Measurements from ENCODE around the gene SLC6A2. TPM values are rescaled to one million over a fixed set of nuclear protein-coding genes. Genes with fewer than 3 reads are reported as not detected.

SLC6A2 gene
- polyA plus RNA-seq, 1 experiment: not detected

DNA sequence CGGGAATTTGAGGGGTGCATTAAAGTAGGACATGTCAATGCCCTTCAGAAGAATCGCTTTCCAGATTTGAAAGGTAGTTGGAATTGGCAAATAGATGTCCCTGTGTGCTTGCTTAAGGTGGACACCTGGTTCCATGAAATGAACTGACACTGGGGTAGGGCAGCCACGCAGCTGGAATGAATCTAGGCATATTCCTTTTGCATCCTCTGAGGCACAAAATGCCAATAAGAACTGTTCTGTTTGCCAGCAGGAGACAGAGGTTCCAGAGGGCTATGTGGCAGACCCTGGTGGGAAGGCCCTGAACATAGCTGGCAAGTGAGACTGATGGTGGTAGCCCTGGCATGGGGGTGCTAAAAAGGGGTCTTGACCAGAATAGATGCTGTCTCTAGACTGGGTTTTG, 61.5 kb downstream of the SLC6A2 start:
- CTCF ChIA-PET: no interaction called here
- H3K27me3 ChIP-seq (ENCODE audit: control insufficient read depth, insufficient read depth, low read length): no peaks in the 10 kb centered on the region
- TF ChIP-seq, protein P1, sequence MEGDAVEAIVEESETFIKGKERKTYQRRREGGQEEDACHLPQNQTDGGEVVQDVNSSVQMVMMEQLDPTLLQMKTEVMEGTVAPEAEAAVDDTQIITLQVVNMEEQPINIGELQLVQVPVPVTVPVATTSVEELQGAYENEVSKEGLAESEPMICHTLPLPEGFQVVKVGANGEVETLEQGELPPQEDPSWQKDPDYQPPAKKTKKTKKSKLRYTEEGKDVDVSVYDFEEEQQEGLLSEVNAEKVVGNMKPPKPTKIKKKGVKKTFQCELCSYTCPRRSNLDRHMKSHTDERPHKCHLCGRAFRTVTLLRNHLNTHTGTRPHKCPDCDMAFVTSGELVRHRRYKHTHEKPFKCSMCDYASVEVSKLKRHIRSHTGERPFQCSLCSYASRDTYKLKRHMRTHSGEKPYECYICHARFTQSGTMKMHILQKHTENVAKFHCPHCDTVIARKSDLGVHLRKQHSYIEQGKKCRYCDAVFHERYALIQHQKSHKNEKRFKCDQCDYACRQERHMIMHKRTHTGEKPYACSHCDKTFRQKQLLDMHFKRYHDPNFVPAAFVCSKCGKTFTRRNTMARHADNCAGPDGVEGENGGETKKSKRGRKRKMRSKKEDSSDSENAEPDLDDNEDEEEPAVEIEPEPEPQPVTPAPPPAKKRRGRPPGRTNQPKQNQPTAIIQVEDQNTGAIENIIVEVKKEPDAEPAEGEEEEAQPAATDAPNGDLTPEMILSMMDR (IDR thresholded peaks at IDR 0.05; ENCODE audit: insufficient read depth, low read depth, low read length): no peak
- H3K4me3 ChIP-seq (ENCODE audit: low read depth, low read length): no peak overlapping the region
- no peaks in the 10 kb centered on the region for H3K36me3 ChIP-seq (ENCODE audit: control insufficient read depth, insufficient read depth, low read length)
- DNase-seq (ENCODE audit: low read depth): no peak
- POLR2A ChIA-PET: no interaction called here

- Histone ChIP-seq H3K36me3 (ENCODE audit: control insufficient read depth, insufficient read depth, low read length) (no peaks in the 10 kb centered on the region), H3K27me3 (ENCODE audit: control insufficient read depth, insufficient read depth, low read length) (no peaks in the 10 kb centered on the region), H3K4me3 (ENCODE audit: low read depth, low read length) (no peak overlapping the region)
- TF ChIP-seq, protein P1 (IDR thresholded peaks at IDR 0.05; ENCODE audit: insufficient read depth, low read depth, low read length): no peak
- ChIA-PET POLR2A (no interaction called here), CTCF (no interaction called here)
- no peak for DNase-seq (ENCODE audit: low read depth)
Measured at GRCh38 chr16:55725055-55725777, 69.4 kb downstream of the SLC6A2 start.

DNA sequence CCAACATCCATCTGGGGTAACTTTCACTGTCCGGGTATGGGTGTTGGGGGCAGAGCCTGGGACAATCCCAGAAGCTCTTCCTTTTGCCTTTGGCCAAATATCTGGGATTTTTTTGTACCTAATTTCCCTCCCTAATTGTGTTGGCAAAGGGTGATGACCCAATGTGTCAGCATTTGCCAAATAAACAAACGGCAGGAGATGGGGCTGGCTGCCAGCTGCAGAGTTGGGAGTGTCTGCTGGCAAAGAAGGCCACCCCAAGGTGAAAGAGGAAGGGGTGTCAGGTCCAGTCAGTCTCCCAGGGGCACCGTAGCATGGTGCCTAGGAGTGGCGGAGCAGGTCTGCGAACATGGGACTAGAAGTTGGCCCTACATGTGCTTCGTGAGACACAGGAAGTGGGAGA, 73.0 kb downstream of the SLC6A2 start:
- Histone ChIP-seq H3K36me3 (ENCODE audit: control insufficient read depth, insufficient read depth, low read length) (no peaks in the 10 kb centered on the region), H3K27me3 (ENCODE audit: control insufficient read depth, insufficient read depth, low read length) (no peaks in the 10 kb centered on the region), H3K4me3 (ENCODE audit: low read depth, low read length) (no peak overlapping the region)
- CTCF ChIA-PET: no interaction called here
- DNase-seq (ENCODE audit: low read depth): no peak
- POLR2A ChIA-PET: no interaction called here
- TF ChIP-seq, protein P1 (IDR thresholded peaks at IDR 0.05; ENCODE audit: insufficient read depth, low read depth, low read length): no peak

- H3K4me3 ChIP-seq (ENCODE audit: low read depth, low read length): no peak overlapping the region
- DNase-seq (ENCODE audit: low read depth): no peak
- H3K36me3 ChIP-seq (ENCODE audit: control insufficient read depth, insufficient read depth, low read length): no peaks in the 10 kb centered on the region
- TF ChIP-seq, protein P1 (IDR thresholded peaks at IDR 0.05; ENCODE audit: insufficient read depth, low read depth, low read length): no peak
- POLR2A ChIA-PET: no interaction called here
- H3K27me3 ChIP-seq (ENCODE audit: control insufficient read depth, insufficient read depth, low read length): no peaks in the 10 kb centered on the region
- CTCF ChIA-PET: no interaction called here
Measured at GRCh38 chr16:55730115-55730514, 74.3 kb downstream of the SLC6A2 start.

GRCh38 chr16:55732496-55732895, 76.7 kb downstream of the SLC6A2 start:
- H3K4me3 ChIP-seq (ENCODE audit: low read depth, low read length): no peak overlapping the region
- no peaks in the 10 kb centered on the region for H3K27me3 ChIP-seq (ENCODE audit: control insufficient read depth, insufficient read depth, low read length)
- H3K36me3 ChIP-seq (ENCODE audit: control insufficient read depth, insufficient read depth, low read length): no peaks in the 10 kb centered on the region
- TF ChIP-seq, protein P1 (IDR thresholded peaks at IDR 0.05; ENCODE audit: insufficient read depth, low read depth, low read length): no peak
- POLR2A ChIA-PET: no interaction called here
- CTCF ChIA-PET: interaction anchor here (0.8 kb wide), 1 partner anchor 20 kb away, joined by 3 read pairs; no protein-coding TSS in a partner anchor
- DNase-seq (ENCODE audit: low read depth): no peak

Measured in BJ (cell line).